Mesenchymal stem cell (in vitro differentiated cells and primary cell): Measurements from ENCODE around the gene TULP3.
A peak's percentile ranks its signal among the peaks of the same experiment; 100 is the strongest.

Source experiments
- DNase-seq: peaks from one replicate; pipeline ENCODE4 v3.0.0-alpha.2; 2013
- H2AFZ ChIP-seq: one replicate; pipeline ENCODE4 v1.6.1; 2013; ENCODE audit warnings: low read depth, mild to moderate bottlenecking, control low read depth, inconsistent platforms, low read length, moderate library complexity
- H2AK5ac ChIP-seq: 2 replicates; pipeline ENCODE4 v1.6.1; 2013; ENCODE audit warnings: low read length, moderate library complexity, mild to moderate bottlenecking, inconsistent platforms; ENCODE audit not compliant: severe bottlenecking
- H2BK120ac ChIP-seq: one replicate; pipeline ENCODE4 v1.6.1; 2013; ENCODE audit warnings: low read depth, mild to moderate bottlenecking, inconsistent platforms, low read length, moderate library complexity
- H2BK12ac ChIP-seq, 2 experiments: one replicate each; pipeline ENCODE4 v1.6.1; 2013; ENCODE audit warnings: inconsistent platforms in 2 of 2, low read length in 2 of 2, mild to moderate bottlenecking in 2 of 2, moderate library complexity in 2 of 2, control low read depth in 1 of 2
- H2BK15ac ChIP-seq: one replicate; pipeline ENCODE4 v1.6.1; 2013; ENCODE audit warnings: mild to moderate bottlenecking, low read depth, inconsistent platforms; ENCODE audit not compliant: poor library complexity, severe bottlenecking
- H2BK5ac ChIP-seq: 2 replicates; pipeline ENCODE4 v1.6.1; 2013; ENCODE audit warnings: low read depth, mild to moderate bottlenecking, low read length, control low read depth, inconsistent platforms; ENCODE audit not compliant: poor library complexity, severe bottlenecking
- H3K14ac ChIP-seq, 2 experiments: one replicate each; pipeline ENCODE4 v1.6.1; 2013; ENCODE audit warnings: inconsistent platforms in 2 of 2, low read length in 2 of 2, control low read depth in 1 of 2, mild to moderate bottlenecking in 1 of 2, moderate library complexity in 1 of 2
- H3K18ac ChIP-seq, 2 experiments: one replicate each; pipeline ENCODE4 v1.6.1; 2013; ENCODE audit warnings: inconsistent platforms in 2 of 2, low read length in 2 of 2, control low read depth in 1 of 2, low read depth in 1 of 2, mild to moderate bottlenecking in 1 of 2
- H3K23ac ChIP-seq, 2 experiments: one replicate each; pipeline ENCODE4 v1.6.1; 2013; ENCODE audit warnings: inconsistent platforms in 2 of 2, low read length in 2 of 2, mild to moderate bottlenecking in 2 of 2, moderate library complexity in 2 of 2, control low read depth in 1 of 2
- H3K27ac ChIP-seq: 2 replicates; pipeline ENCODE4 v1.5.1; 2013; ENCODE audit warnings: mild to moderate bottlenecking, moderate library complexity, low read length, control low read depth, inconsistent platforms; ENCODE audit not compliant: poor library complexity, severe bottlenecking
- H3K27me3 ChIP-seq, 2 experiments: 2 replicates each; pipeline versions ENCODE4 v1.6.1 to v1.7.0; 2013; ENCODE audit warnings: low read length in 2 of 2, mild to moderate bottlenecking in 2 of 2, moderate library complexity in 2 of 2, control low read depth in 1 of 2, inconsistent platforms in 1 of 2; ENCODE audit not compliant: control insufficient read depth in 1 of 2, insufficient read depth in 1 of 2
- H3K36me3 ChIP-seq, 2 experiments: 2 replicates each; pipeline versions ENCODE4 v1.6.1 to v1.7.0; 2013; ENCODE audit warnings: low read length in 2 of 2, control low read depth in 1 of 2, inconsistent platforms in 1 of 2, low read depth in 1 of 2, mild to moderate bottlenecking in 1 of 2; ENCODE audit not compliant: insufficient read depth in 2 of 2, control insufficient read depth in 1 of 2
- H3K4ac ChIP-seq, 2 experiments: one replicate each; pipeline ENCODE4 v1.6.1; 2013; ENCODE audit warnings: inconsistent platforms in 2 of 2, low read length in 2 of 2, mild to moderate bottlenecking in 2 of 2, moderate library complexity in 2 of 2, control low read depth in 1 of 2, low read depth in 1 of 2
- H3K4me1 ChIP-seq: 2 replicates; pipeline ENCODE4 v1.6.1; 2013; ENCODE audit warnings: low read depth, low read length, control low read depth; ENCODE audit not compliant: control insufficient read depth, insufficient read depth
- H3K4me2 ChIP-seq: 2 replicates; pipeline ENCODE4 v1.6.1; 2013; ENCODE audit warnings: low read length, mild to moderate bottlenecking, inconsistent platforms; ENCODE audit not compliant: poor library complexity, severe bottlenecking
- H3K4me3 ChIP-seq, 2 experiments: 2 replicates each; pipeline versions ENCODE4 v1.5.1 to v1.7.0; 2013; ENCODE audit warnings: low read length in 2 of 2, mild to moderate bottlenecking in 2 of 2, control low read depth in 1 of 2, low read depth in 1 of 2; ENCODE audit not compliant: insufficient read depth in 1 of 2
- H3K79me1 ChIP-seq: replicated peaks from 2 replicates; pipeline ENCODE4 v1.6.1; 2013; ENCODE audit warnings: mild to moderate bottlenecking, control low read depth, low read length, inconsistent platforms; ENCODE audit not compliant: poor library complexity, severe bottlenecking
- H3K9ac ChIP-seq: 2 replicates; pipeline ENCODE4 v1.7.0; 2013; ENCODE audit warnings: mild to moderate bottlenecking, low read length, moderate library complexity
- H3K9me3 ChIP-seq: 2 replicates; pipeline ENCODE4 v1.7.0; 2013; ENCODE audit warnings: mild to moderate bottlenecking, low read length; ENCODE audit not compliant: control insufficient read depth
- H4K8ac ChIP-seq: one replicate; pipeline ENCODE4 v1.6.1; 2013; ENCODE audit warnings: inconsistent platforms, mild to moderate bottlenecking, low read length, moderate library complexity
- H4K91ac ChIP-seq: one replicate; pipeline ENCODE4 v1.6.1; 2013; ENCODE audit warnings: mild to moderate bottlenecking, low read length, inconsistent platforms
- WGBS: methylation state at CpG from one replicate; pipeline ENCODE4 v1.1.7; 2013; ENCODE audit warnings: mixed read lengths; 5-methylcytosine and 5-hydroxymethylcytosine counted together

TULP3 gene

GRCh38 chr12:2854669-2855453 is 35.8 kb upstream of the TULP3 start:
- peaks cover 9 to 15% of the 10 kb centered on the region in 2 experiments for H3K36me3 ChIP-seq
- H3K4me3 ChIP-seq = no peak overlapping the region
- no peak overlapping the region for H3K18ac ChIP-seq
- H3K27me3 ChIP-seq = no peaks in the 10 kb centered on the region
- no peaks in the 10 kb centered on the region for H3K9me3 ChIP-seq
- H4K8ac ChIP-seq = no peak overlapping the region
- H3K9ac ChIP-seq = no peak overlapping the region
- WGBS = 78% methylated on average over 24 of the region's 25 CpGs
- H2BK5ac ChIP-seq = no peak overlapping the region
- DNase-seq = no peak
- no peak overlapping the region for H2BK15ac ChIP-seq
- no peaks in the 10 kb centered on the region for H3K79me1 ChIP-seq
- H3K4ac ChIP-seq = no peak overlapping the region
- no peak overlapping the region for H3K4me2 ChIP-seq
- no peak overlapping the region for H3K23ac ChIP-seq
- H2BK12ac ChIP-seq = no peak overlapping the region
- no peak overlapping the region for H3K27ac ChIP-seq
- H4K91ac ChIP-seq = no peak overlapping the region
- H2AFZ ChIP-seq = no peak overlapping the region
- no peak overlapping the region for H2AK5ac ChIP-seq
- H2BK120ac ChIP-seq = no peak overlapping the region
- no peak overlapping the region for H3K14ac ChIP-seq
- H3K4me1 ChIP-seq = peaks cover 1% of the 10 kb centered on the region

GRCh38 chr12:2855546-2855945 is 35.1 kb upstream of the TULP3 start:
- Histone ChIP-seq H2AFZ (no peak overlapping the region), H3K79me1 (no peaks in the 10 kb centered on the region), H3K14ac (no peak overlapping the region), H2AK5ac (no peak overlapping the region), H3K27me3 (no peaks in the 10 kb centered on the region), H3K9me3 (no peaks in the 10 kb centered on the region), H2BK5ac (no peak overlapping the region), H3K36me3 (peaks cover 9 to 15% of the 10 kb centered on the region in 2 experiments), H4K91ac (no peak overlapping the region), H3K4ac (no peak overlapping the region), H3K4me3 (no peak overlapping the region), H2BK15ac (no peak overlapping the region), H2BK120ac (no peak overlapping the region), H3K23ac (no peak overlapping the region), H3K4me2 (no peak overlapping the region), H2BK12ac (no peak overlapping the region), H4K8ac (no peak overlapping the region), H3K4me1 (peaks cover 1% of the 10 kb centered on the region), H3K18ac (no peak overlapping the region), H3K9ac (no peak overlapping the region), H3K27ac (no peak overlapping the region)
- DNase-seq = no peak
- 96% methylated on average over 7 of the region's 7 CpGs for WGBS

- no peak overlapping the region for H2BK120ac ChIP-seq
Observed at GRCh38 chr12:2856051-2856450, 34.6 kb upstream of the TULP3 start.

GRCh38 chr12:2857021-2857431 is 33.7 kb upstream of the TULP3 start, which contains the start of gene TEX52:
Gene TEX52, minus strand, starts transcription at chr12:2857039. Its CDS starts 13 bp downstream, at chr12:2857026.
- H3K14ac ChIP-seq = no peak within 1 kb of the TSS
- peak; percentile 20 for DNase-seq
- H3K23ac ChIP-seq = no peak within 1 kb of the TSS
- H4K8ac ChIP-seq = no peak within 1 kb of the TSS
- H4K91ac ChIP-seq = no peak within 1 kb of the TSS
- no peak within 1 kb of the TSS for H2BK5ac ChIP-seq
- no peaks in the 10 kb centered on the region for H3K79me1 ChIP-seq
- H2BK15ac ChIP-seq = no peak within 1 kb of the TSS
- H3K18ac ChIP-seq = no peak within 1 kb of the TSS
- WGBS = 74% methylated on average over 3 of the region's 3 CpGs
- no peaks in the 10 kb centered on the region for H3K9me3 ChIP-seq
- no peak within 1 kb of the TSS for H3K4me2 ChIP-seq
- no peak within 1 kb of the TSS for H2BK120ac ChIP-seq
- no peak within 1 kb of the TSS for H2BK12ac ChIP-seq
- no peak within 1 kb of the TSS for H3K4me3 ChIP-seq
- H3K27me3 ChIP-seq = no peaks in the 10 kb centered on the region
- H3K27ac ChIP-seq = no peak within 1 kb of the TSS
- peaks cover 9 to 15% of the 10 kb centered on the region in 2 experiments for H3K36me3 ChIP-seq
- H2AFZ ChIP-seq = no peak within 1 kb of the TSS
- peaks cover 1% of the 10 kb centered on the region for H3K4me1 ChIP-seq
- H2AK5ac ChIP-seq = no peak within 1 kb of the TSS
- no peak within 1 kb of the TSS for H3K9ac ChIP-seq
- H3K4ac ChIP-seq = no peak within 1 kb of the TSS

More at GRCh38 chr12:2856051-2856450, 34.6 kb upstream of the TULP3 start:
- Histone ChIP-seq H2AFZ (no peak overlapping the region), H3K9ac (no peak overlapping the region), H4K91ac (no peak overlapping the region), H2BK12ac (no peak overlapping the region), H3K4me2 (no peak overlapping the region), H2BK15ac (no peak overlapping the region), H3K4me1 (peaks cover 1% of the 10 kb centered on the region), H3K27me3 (no peaks in the 10 kb centered on the region), H3K4me3 (no peak overlapping the region), H2BK5ac (no peak overlapping the region), H3K79me1 (no peaks in the 10 kb centered on the region), H3K36me3 (peaks cover 9 to 15% of the 10 kb centered on the region in 2 experiments), H2AK5ac (no peak overlapping the region), H4K8ac (no peak overlapping the region), H3K9me3 (no peaks in the 10 kb centered on the region), H3K27ac (no peak overlapping the region), H3K18ac (no peak overlapping the region), H3K14ac (no peak overlapping the region), H3K4ac (no peak overlapping the region), H3K23ac (no peak overlapping the region)
- 87% methylated on average over 2 of the region's 3 CpGs for WGBS
- peak; percentile 9 for DNase-seq
